DND-41 (cell line): ENCODE data around the gene EDNRB.

ENCODE experiments used
- ATAC-seq: fragments of 200-7000 bp; cut with Tn5 transposase; 3 replicates; pipeline ENCODE4 v1.9.1; 2021; ENCODE audit warnings: low read depth; ENCODE audit not compliant: insufficient read depth
- DNase-seq: peaks from one replicate; pipeline ENCODE4 v3.0.0-alpha.2; 2020
- H2AFZ ChIP-seq: 2 replicates; pipeline ENCODE4 v1.6.0; 2012; ENCODE audit warnings: low read depth, low read length
- H3K27ac ChIP-seq: 2 replicates; pipeline ENCODE4 v1.5.1; 2012; ENCODE audit warnings: low read length, inconsistent platforms
- H3K27me3 ChIP-seq: fragments of 200-600 bp; sonication (generic); 2 replicates; pipeline ENCODE4 v1.6.0; 2012; ENCODE audit warnings: low read length, mild to moderate bottlenecking, inconsistent platforms; ENCODE audit not compliant: insufficient read depth, poor library complexity
- H3K36me3 ChIP-seq: 2 replicates; pipeline ENCODE4 v1.5.1; 2012; ENCODE audit warnings: low read length, inconsistent platforms; ENCODE audit not compliant: insufficient read depth
- H3K4me1 ChIP-seq: 2 replicates; pipeline ENCODE4 v1.5.1; 2012; ENCODE audit warnings: mild to moderate bottlenecking, low read length; ENCODE audit not compliant: insufficient read depth
- H3K4me2 ChIP-seq: 2 replicates; pipeline ENCODE4 v1.6.0; 2012; ENCODE audit warnings: mild to moderate bottlenecking, moderate library complexity, low read length, inconsistent platforms; ENCODE audit not compliant: insufficient read depth
- H3K4me3 ChIP-seq, 2 experiments: fragments of 200-600 bp in 1 of 2; shearing (Covaris generic) in 1 of 2; 2 replicates each; pipeline ENCODE4 v1.5.1; 2012 to 2016; ENCODE audit warnings: inconsistent platforms in 2 of 2, low read length in 2 of 2, mild to moderate bottlenecking in 2 of 2, low read depth in 1 of 2, moderate library complexity in 1 of 2
- H3K79me2 ChIP-seq: 2 replicates; pipeline ENCODE4 v1.6.0; 2012; ENCODE audit warnings: low read length, inconsistent platforms; ENCODE audit not compliant: insufficient read depth
- H3K9ac ChIP-seq: 2 replicates; pipeline ENCODE4 v1.6.0; 2012; ENCODE audit warnings: low read depth, mild to moderate bottlenecking, inconsistent platforms, low read length, moderate library complexity
- H3K9me3 ChIP-seq: 2 replicates; pipeline ENCODE4 v1.5.1; 2012; ENCODE audit warnings: low read length, moderate library complexity, mild to moderate bottlenecking, inconsistent platforms; ENCODE audit not compliant: insufficient read depth, severe bottlenecking
- H4K20me1 ChIP-seq: 2 replicates; pipeline ENCODE4 v1.6.0; 2012; ENCODE audit warnings: low read length; ENCODE audit not compliant: insufficient read depth
- CTCF ChIP-seq: IDR thresholded peaks from 2 replicates; pipeline ENCODE4 v1.5.1; 2012; ENCODE audit warnings: borderline replicate concordance, low read length, moderate library complexity, mild to moderate bottlenecking; ENCODE audit not compliant: poor library complexity, severe bottlenecking; ENCODE audit errors: extremely low read depth
- EZH2 ChIP-seq: IDR thresholded peaks from 3 replicates; pipeline ENCODE4 v1.6.1; 2012; ENCODE audit warnings: borderline replicate concordance, low read depth, mild to moderate bottlenecking, moderate library complexity, low read length, inconsistent platforms; ENCODE audit not compliant: severe bottlenecking

The EDNRB gene

GRCh38 chr13:77865622-77866021 lies 53.0 kb downstream of the EDNRB start:
- no peak overlapping the region for H2AFZ ChIP-seq
- no peak overlapping the region for H3K27ac ChIP-seq
- no peak overlapping the region for H3K4me3 ChIP-seq
- H4K20me1 ChIP-seq: no peaks in the 10 kb centered on the region
- no peak for TF ChIP-seq EZH2
- TF ChIP-seq CTCF: no peak
- H3K79me2 ChIP-seq: no peaks in the 10 kb centered on the region
- no peak overlapping the region for H3K9ac ChIP-seq
- H3K4me2 ChIP-seq: no peak overlapping the region
- no peaks in the 10 kb centered on the region for H3K27me3 ChIP-seq
- no peak for ATAC-seq
- no peaks in the 10 kb centered on the region for H3K36me3 ChIP-seq
- DNase-seq: no peak
- H3K4me1 ChIP-seq: no peaks in the 10 kb centered on the region
- no peaks in the 10 kb centered on the region for H3K9me3 ChIP-seq

- Histone ChIP-seq H3K27me3 (no peaks in the 10 kb centered on the region), H3K4me1 (no peaks in the 10 kb centered on the region), H3K36me3 (no peaks in the 10 kb centered on the region), H3K27ac (no peak overlapping the region), H4K20me1 (no peaks in the 10 kb centered on the region), H3K9me3 (no peaks in the 10 kb centered on the region), H2AFZ (no peak overlapping the region), H3K9ac (no peak overlapping the region), H3K4me3 (no peak overlapping the region), H3K4me2 (no peak overlapping the region), H3K79me2 (no peaks in the 10 kb centered on the region)
- ATAC-seq (no peak), DNase-seq (no peak)
- TF ChIP-seq CTCF: no peak
- no peak for TF ChIP-seq EZH2
Measured at GRCh38 chr13:77863144-77863543, 55.5 kb downstream of the EDNRB start.

GRCh38 chr13:77861741-77862140 lies 56.9 kb downstream of the EDNRB start:
- no peak for TF ChIP-seq EZH2
- no peak for TF ChIP-seq CTCF
- H3K79me2 ChIP-seq: no peaks in the 10 kb centered on the region
- no peaks in the 10 kb centered on the region for H3K36me3 ChIP-seq
- DNase-seq (no peak), ATAC-seq (no peak)
- H3K4me2 ChIP-seq: no peak overlapping the region
- H3K27ac ChIP-seq: no peak overlapping the region
- H3K9ac ChIP-seq: no peak overlapping the region
- no peak overlapping the region for H2AFZ ChIP-seq
- H3K4me1 ChIP-seq: no peaks in the 10 kb centered on the region
- H4K20me1 ChIP-seq: no peaks in the 10 kb centered on the region
- H3K27me3 ChIP-seq: no peaks in the 10 kb centered on the region
- no peak overlapping the region for H3K4me3 ChIP-seq
- no peaks in the 10 kb centered on the region for H3K9me3 ChIP-seq

GRCh38 chr13:77860507-77860981 lies 58.1 kb downstream of the EDNRB start:
- no peaks in the 10 kb centered on the region for H3K4me1 ChIP-seq
- no peak overlapping the region for H3K9ac ChIP-seq
- H4K20me1 ChIP-seq: no peaks in the 10 kb centered on the region
- no peaks in the 10 kb centered on the region for H3K9me3 ChIP-seq
- TF ChIP-seq EZH2 (no peak), CTCF (no peak)
- H3K36me3 ChIP-seq: no peaks in the 10 kb centered on the region
- DNase-seq (no peak), ATAC-seq (no peak)
- no peak overlapping the region for H2AFZ ChIP-seq
- no peak overlapping the region for H3K4me2 ChIP-seq
- H3K27me3 ChIP-seq: no peaks in the 10 kb centered on the region
- no peak overlapping the region for H3K4me3 ChIP-seq
- H3K79me2 ChIP-seq: no peaks in the 10 kb centered on the region
- no peak overlapping the region for H3K27ac ChIP-seq
